ENCODE results near the gene NPLOC4.

Gene NPLOC4

DNA sequence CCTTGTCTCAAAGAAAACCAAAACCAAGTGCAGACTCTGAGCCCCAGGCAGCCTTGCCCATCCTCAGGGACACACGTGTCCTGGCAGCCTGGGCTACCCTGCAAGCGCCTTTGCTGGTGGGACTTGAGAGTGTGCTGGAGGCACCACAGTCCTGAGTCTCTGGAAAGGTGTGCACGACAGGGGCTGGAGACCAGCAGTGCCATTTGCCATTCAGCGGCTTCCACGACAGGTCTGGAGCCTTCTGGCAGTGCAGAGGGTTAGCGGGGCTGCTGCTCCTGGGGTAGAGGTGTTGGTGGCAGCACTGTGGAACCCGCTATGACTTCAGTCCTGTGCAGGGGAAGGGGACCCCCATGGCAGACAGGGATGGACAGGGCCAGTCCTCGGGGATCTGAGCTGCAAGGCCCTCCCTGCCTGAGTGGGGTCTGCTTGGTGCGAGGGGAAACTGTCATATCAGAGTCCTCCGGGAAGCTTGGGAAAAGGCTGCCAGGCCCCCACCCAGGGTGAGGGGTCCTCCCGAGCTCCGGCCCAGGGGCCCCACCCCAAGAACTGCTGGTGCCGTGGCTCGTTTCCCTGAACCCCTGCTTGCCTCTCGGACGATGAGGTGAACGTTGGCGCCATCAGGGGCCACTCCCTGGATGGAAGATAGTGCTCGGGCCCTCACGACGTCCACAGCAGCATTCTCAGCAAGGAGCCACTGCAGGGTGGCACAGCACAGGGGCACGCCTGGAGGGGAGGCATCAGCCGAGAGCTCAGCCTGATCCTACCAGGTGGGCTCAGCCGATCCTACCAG is 91.6 kb downstream of the NPLOC4 start:
- in situ Hi-C loops (cut with HindIII; ENCODE audit: low sequenced_read_pairs): no loop called here
- no peak for DNase-seq (ENCODE audit: low read depth)
- no peak overlapping the region for H3K4me3 ChIP-seq (ENCODE audit: low read depth, low read length)
- TF ChIP-seq, protein P1, sequence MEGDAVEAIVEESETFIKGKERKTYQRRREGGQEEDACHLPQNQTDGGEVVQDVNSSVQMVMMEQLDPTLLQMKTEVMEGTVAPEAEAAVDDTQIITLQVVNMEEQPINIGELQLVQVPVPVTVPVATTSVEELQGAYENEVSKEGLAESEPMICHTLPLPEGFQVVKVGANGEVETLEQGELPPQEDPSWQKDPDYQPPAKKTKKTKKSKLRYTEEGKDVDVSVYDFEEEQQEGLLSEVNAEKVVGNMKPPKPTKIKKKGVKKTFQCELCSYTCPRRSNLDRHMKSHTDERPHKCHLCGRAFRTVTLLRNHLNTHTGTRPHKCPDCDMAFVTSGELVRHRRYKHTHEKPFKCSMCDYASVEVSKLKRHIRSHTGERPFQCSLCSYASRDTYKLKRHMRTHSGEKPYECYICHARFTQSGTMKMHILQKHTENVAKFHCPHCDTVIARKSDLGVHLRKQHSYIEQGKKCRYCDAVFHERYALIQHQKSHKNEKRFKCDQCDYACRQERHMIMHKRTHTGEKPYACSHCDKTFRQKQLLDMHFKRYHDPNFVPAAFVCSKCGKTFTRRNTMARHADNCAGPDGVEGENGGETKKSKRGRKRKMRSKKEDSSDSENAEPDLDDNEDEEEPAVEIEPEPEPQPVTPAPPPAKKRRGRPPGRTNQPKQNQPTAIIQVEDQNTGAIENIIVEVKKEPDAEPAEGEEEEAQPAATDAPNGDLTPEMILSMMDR (IDR thresholded peaks at IDR 0.05; ENCODE audit: low read depth, low read length, missing control alignments): no peak

DNA sequence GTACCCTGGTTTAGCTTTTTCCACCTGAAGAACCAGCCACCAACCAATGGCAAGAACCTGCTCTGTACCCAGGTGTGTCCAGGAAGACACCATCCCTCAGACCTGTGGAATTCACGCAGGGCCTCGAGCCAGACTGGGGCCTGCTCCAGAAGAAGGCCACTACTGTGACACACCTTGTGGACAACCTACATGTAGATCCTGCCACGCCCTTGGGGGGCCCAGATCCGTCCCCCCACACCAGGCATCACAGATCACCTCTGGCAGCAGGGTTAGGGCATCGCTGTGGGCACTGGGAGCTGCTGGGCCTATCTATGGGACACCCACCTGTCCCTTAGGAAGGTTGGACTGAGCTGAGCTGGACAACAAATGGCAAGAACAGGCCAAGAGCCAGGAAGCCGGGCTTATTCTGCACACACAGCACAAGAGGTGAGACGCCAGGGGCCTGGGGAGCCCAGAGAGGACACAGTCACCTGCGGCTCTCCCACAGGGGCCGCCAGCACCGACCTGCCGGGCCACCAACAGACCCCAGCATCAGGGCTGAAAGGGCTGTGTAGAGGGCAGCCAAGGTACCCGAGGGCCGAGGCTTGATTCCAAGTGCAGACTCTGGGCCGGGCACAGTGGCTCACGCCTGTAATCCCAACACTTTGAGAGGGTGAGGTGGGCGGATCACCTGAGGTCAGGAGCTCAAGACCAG is 92.5 kb downstream of the NPLOC4 start:
- in situ Hi-C loops (cut with HindIII; ENCODE audit: low sequenced_read_pairs): no loop called here
- no peak for DNase-seq (ENCODE audit: low read depth)
- TF ChIP-seq, protein P1 (IDR thresholded peaks at IDR 0.05; ENCODE audit: low read depth, low read length, missing control alignments): no peak
- H3K4me3 ChIP-seq (ENCODE audit: low read depth, low read length): no peak overlapping the region

DNA sequence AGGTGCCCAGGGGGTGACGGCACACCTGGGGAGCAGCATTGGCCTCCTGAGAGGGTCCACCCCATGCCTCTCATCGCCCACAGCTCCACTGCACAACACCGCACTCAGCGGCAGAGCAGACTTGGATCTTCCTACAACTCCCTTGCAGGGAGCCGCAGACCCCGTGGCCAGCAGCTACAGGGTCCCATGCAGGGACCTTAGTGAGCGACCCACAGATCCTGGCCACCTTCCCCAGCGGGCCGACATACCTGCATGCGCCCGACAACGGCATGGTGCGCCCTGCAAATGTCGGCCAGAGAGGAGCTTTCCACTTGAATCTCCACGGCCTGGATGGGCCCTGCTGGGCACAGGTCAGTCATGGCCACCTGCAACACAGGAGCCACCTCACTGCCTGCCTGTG is 93.2 kb downstream of the NPLOC4 start:
- DNase-seq (ENCODE audit: low read depth): no peak
- H3K4me3 ChIP-seq (ENCODE audit: low read depth, low read length): no peak overlapping the region
- TF ChIP-seq, protein P1 (IDR thresholded peaks at IDR 0.05; ENCODE audit: low read depth, low read length, missing control alignments): no peak
- in situ Hi-C loops (cut with HindIII; ENCODE audit: low sequenced_read_pairs): no loop called here

DNA sequence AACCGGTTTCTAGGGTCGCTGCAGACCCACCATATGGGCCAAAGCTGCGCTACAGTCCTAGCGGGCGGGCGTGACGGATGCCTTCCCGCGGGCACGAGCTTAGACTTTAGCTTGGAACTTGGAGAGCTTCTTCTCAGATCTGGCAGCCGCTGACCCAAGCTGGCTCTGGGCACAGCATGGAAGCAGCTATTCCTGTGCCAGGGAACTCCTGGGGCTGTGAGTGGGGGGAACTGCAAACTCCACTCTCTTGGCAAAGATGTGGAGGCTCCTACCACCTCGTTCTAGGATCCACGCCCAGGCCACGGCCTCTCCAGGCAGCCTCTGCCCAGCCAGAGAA is 93.6 kb downstream of the NPLOC4 start:
- DNase-seq (ENCODE audit: low read depth): no peak
- TF ChIP-seq, protein P1 (IDR thresholded peaks at IDR 0.05; ENCODE audit: low read depth, low read length, missing control alignments): no peak
- H3K4me3 ChIP-seq (ENCODE audit: low read depth, low read length): no peak overlapping the region
- in situ Hi-C loops (cut with HindIII; ENCODE audit: low sequenced_read_pairs): no loop called here

DNA sequence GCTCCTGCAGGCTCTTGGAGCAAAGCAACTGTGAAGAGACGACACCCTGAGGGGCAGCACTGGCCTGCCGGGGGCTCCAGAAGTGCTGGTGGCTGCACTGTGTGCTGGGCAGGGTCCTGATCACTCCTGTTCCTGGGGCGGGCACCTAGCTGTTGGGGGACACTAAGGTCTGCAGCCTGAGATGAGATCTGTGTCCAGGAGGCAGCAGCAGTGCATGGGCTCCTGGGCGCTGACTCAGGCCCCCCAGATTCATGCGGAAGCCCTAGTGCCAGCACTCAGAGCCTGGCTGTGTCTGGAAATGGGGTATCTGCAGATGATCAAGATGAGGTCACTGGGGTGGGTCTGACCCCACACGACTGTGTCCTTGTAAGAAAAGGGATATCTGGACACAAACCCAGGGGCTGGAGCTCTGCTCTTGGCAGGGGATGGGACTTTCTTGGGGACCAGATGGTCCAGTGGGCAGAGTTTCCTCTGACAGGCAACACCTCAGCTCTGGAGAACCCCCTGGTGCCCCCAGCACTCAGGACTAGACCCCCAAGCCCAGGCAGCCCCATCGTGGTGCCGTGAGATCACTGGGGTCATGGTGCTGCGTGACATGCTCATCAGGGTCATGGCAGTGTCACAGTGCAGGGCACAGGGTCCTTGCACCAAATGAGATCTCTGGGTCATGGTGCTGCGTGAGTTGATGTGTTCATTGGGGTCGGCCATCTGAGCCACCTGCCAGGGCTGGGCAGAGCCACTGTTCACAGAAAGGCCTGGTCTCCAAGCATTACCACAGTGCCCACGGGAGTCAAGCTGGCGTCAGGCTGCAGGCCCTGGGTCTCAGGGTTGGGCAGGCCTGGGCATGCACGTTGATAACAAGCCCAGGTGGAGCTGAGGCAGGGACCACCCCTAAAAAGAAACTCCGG is 94.2 kb downstream of the NPLOC4 start:
- no peak for DNase-seq (ENCODE audit: low read depth)
- in situ Hi-C loops (cut with HindIII; ENCODE audit: low sequenced_read_pairs): no loop called here
- no peak overlapping the region for H3K4me3 ChIP-seq (ENCODE audit: low read depth, low read length)
- TF ChIP-seq, protein P1 (IDR thresholded peaks at IDR 0.05; ENCODE audit: low read depth, low read length, missing control alignments): no peak

DNA sequence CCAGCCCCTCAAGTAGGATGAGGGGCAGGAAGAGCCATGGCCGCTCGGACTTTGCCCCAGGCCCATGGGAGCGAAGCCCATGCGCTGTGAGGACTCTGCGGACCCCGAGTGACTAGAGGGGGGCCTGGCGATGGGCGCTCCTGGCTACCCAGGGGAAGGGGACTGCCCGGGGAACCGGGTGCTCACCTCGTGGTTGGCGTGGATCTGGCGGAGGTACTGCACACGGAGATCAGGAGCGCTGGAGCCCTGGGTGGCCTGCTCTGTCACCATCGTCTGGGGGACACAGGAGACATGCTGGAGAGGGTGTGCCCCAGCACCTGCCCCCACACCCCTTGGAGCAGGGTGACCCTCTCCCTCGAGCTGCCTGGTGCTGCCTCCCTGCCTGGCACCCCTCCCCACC is 95.8 kb downstream of the NPLOC4 start:
- in situ Hi-C loops (cut with HindIII; ENCODE audit: low sequenced_read_pairs): no loop called here
- TF ChIP-seq, protein P1 (IDR thresholded peaks at IDR 0.05; ENCODE audit: low read depth, low read length, missing control alignments): no peak
- H3K4me3 ChIP-seq (ENCODE audit: low read depth, low read length): no peak overlapping the region
- no peak for DNase-seq (ENCODE audit: low read depth)
